ENCODE results near the gene FAM13A. TPM values are rescaled to one million over a fixed set of nuclear protein-coding genes. Genes with fewer than 3 reads are reported as not detected.

The FAM13A gene
- total RNA-seq, 1 donor from 2014 or later, result 13.2 TPM

DNA sequence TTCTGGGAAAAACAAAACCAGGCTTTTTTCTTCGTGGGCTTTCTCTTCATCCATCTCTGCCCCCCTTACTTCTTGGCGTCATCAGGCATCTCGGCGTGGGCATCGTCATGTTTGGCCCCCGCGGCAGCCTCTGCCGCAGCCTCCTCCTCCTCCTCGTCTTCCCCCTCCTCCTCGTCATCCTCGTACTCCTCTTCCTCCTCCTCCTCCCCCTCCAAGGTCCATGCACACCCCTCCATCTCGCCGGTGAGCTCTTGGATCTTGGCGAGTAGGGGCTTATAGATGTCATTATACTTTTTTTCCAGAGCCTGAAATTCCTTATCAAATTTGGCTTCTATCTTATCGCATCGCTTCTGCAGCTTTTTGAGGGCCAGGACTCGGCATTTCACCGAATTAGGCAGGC lies 359.8 kb downstream of the FAM13A start:
- Histone ChIP-seq H3K4me1 (no peaks in the 10 kb centered on the region), H3K27me3 (no peaks in the 10 kb centered on the region), H3K9me3 (no peaks in the 10 kb centered on the region), H3K36me3 (peaks cover 0 to 4% of the 10 kb centered on the region in 2 donors), H3K4me3 (peak overlapping the region; percentile 64 to 68), H3K27ac (peak overlapping the region; percentile 54 to 83)
- DNase-seq (ENCODE audit: low spot score in 2 of 2), result peak in 1 of 2 donors; percentile 66
- TF ChIP-seq, protein P1, sequence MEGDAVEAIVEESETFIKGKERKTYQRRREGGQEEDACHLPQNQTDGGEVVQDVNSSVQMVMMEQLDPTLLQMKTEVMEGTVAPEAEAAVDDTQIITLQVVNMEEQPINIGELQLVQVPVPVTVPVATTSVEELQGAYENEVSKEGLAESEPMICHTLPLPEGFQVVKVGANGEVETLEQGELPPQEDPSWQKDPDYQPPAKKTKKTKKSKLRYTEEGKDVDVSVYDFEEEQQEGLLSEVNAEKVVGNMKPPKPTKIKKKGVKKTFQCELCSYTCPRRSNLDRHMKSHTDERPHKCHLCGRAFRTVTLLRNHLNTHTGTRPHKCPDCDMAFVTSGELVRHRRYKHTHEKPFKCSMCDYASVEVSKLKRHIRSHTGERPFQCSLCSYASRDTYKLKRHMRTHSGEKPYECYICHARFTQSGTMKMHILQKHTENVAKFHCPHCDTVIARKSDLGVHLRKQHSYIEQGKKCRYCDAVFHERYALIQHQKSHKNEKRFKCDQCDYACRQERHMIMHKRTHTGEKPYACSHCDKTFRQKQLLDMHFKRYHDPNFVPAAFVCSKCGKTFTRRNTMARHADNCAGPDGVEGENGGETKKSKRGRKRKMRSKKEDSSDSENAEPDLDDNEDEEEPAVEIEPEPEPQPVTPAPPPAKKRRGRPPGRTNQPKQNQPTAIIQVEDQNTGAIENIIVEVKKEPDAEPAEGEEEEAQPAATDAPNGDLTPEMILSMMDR (IDR thresholded peaks at IDR 0.05), result no peak
- intact Hi-C loops (cut with DNase I), result no loop called here

DNA sequence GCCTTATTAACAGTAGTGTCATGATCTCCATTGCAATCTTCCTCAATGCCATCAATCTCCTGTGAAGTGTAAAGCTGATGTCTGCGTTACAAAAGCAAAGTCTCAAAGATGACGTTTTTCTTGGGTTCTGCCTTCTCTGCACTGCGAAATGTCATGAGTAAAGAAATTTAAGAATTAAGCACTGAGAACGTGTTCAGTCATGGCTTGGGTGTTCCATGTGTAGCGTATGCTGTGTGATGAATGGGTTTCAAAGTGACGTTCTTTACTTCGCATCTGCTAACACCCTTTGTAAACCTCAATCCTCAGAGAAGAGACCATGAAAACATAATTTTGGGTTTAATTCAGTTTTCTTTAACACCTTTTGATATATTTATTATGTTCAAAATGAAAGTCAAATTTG lies 360.4 kb downstream of the FAM13A start:
- no peaks in the 10 kb centered on the region for H3K9me3 ChIP-seq
- TF ChIP-seq, protein P1 (IDR thresholded peaks at IDR 0.05), result no peak
- H3K4me1 ChIP-seq, result no peaks in the 10 kb centered on the region
- intact Hi-C loops (cut with DNase I), result no loop called here
- H3K27me3 ChIP-seq, result no peaks in the 10 kb centered on the region
- peak overlapping the region; percentile 64 to 68 for H3K4me3 ChIP-seq
- peak overlapping the region; percentile 54 to 83 for H3K27ac ChIP-seq
- H3K36me3 ChIP-seq, result peaks cover 0 to 4% of the 10 kb centered on the region in 2 donors
- DNase-seq (ENCODE audit: low spot score in 2 of 2), result no peak

DNA sequence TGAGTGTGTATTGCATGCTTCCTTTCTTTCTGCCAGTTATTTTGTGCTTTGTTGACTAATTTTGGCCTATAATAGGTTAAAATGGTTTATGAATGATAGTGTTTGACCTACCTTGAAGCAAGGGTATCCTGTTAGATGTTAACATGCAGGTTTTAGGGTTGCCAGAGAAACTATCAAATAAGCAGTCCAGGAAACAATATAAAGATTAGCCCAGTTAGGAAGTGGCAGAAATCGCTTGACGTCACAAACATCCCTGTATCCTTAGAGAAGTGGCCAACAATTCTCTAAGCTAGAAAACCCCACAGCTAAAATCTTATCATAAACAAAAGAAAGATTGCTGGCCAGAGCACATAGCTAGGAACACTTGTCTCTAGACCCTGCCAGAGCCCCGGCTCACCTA lies 363.2 kb downstream of the FAM13A start:
- no peak for DNase-seq (ENCODE audit: low spot score in 2 of 2)

DNA sequence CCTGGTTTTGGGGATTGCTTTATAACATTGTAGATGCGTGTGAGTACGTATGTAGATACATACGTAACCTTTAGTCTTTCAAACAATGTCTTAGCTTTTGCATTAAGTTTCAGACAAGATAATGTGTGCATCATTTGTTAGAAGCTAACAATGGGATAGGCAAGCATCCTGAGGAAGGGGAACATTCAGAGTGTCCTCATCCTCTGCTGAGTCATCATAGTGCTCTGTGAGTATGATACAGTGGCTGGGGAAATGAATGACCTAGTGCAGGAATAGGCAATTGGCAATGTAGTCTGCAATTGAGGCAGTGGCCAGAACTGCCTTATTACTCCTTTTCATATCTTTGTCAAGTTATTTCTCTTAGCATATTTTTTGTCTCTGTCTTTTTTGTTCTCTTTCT lies 366.6 kb downstream of the FAM13A start:
- intact Hi-C loops (cut with DNase I), result no loop called here
- peaks cover 16 to 19% of the 10 kb centered on the region in 2 donors for H3K36me3 ChIP-seq
- TF ChIP-seq, protein P1 (IDR thresholded peaks at IDR 0.05), result no peak

More for the DNA sequence above, 363.2 kb downstream of the FAM13A start:
- no peaks in the 10 kb centered on the region for H3K9me3 ChIP-seq
- no peak overlapping the region for H3K4me3 ChIP-seq
- no peaks in the 10 kb centered on the region for H3K4me1 ChIP-seq
- intact Hi-C loops (cut with DNase I), result no loop called here
- peaks cover 3 to 13% of the 10 kb centered on the region in 2 donors for H3K36me3 ChIP-seq
- no peak overlapping the region for H3K27ac ChIP-seq
- no peaks in the 10 kb centered on the region for H3K27me3 ChIP-seq
- TF ChIP-seq, protein P1 (IDR thresholded peaks at IDR 0.05), result no peak

DNA sequence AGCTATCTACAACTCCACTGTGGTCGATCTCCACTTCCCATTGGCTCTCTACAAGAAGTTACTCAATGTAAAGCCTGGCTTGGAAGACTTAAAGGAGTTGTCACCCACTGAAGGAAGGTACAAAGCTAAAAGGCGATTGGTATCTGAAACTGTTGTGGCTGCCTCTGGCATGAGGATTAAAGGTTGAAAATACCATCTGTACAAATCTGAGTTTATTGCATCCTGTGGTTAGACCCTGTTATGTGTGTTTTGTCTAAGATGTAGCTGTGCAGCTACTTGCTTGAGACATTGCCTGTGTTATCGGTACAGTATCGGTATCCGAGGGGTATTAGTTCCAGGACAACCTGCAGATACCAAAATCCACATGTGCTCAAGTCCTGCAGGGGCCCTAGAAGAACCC lies 375.8 kb downstream of the FAM13A start:
- no peak for DNase-seq (ENCODE audit: low spot score in 2 of 2)
- no peak overlapping the region for H3K27ac ChIP-seq
- H3K36me3 ChIP-seq, result peaks cover 38 to 49% of the 10 kb centered on the region in 2 donors
- no peaks in the 10 kb centered on the region for H3K9me3 ChIP-seq
- intact Hi-C loops (cut with DNase I), result no loop called here
- TF ChIP-seq, protein P1 (IDR thresholded peaks at IDR 0.05), result no peak
- no peak overlapping the region for H3K4me3 ChIP-seq
- H3K27me3 ChIP-seq, result no peaks in the 10 kb centered on the region
- H3K4me1 ChIP-seq, result no peaks in the 10 kb centered on the region

More for the DNA sequence above, 366.6 kb downstream of the FAM13A start:
- Histone ChIP-seq H3K27me3 (no peaks in the 10 kb centered on the region), H3K9me3 (no peaks in the 10 kb centered on the region), H3K4me3 (no peak overlapping the region), H3K4me1 (no peaks in the 10 kb centered on the region), H3K27ac (no peak overlapping the region)
- DNase-seq (ENCODE audit: low spot score in 2 of 2), result no peak

Other genes starting within 250 kb of the FAM13A start
- 0.21 TPM for gene TIGD2, start 54.3 kb upstream of the FAM13A start, total RNA-seq

Data from ascending aorta (tissue), 2 donors.